Smooth muscle cell of the brain vasculature (primary cell): ENCODE results near the gene GPR173.
A peak's percentile ranks its signal among the peaks of the same experiment; 100 is the strongest.

Source experiments
- DNase-seq: peaks from one replicate; pipeline ENCODE4 v3.0.0-alpha.2; 2012; ENCODE audit warnings: low read depth, low spot score

The GPR173 gene

GRCh38 chrX:53071064-53071463 is 22.5 kb downstream of the GPR173 start:
- DNase-seq, result no peak

GRCh38 chrX:53071604-53072417 is 23.2 kb downstream of the GPR173 start:
- no peak for DNase-seq

- DNase-seq, result no peak
Measured at GRCh38 chrX:53072418-53073114, 24.0 kb downstream of the GPR173 start.

GRCh38 chrX:53073115-53073586 is 24.6 kb downstream of the GPR173 start:
- DNase-seq, result no peak

GRCh38 chrX:53075011-53075410 is 26.4 kb downstream of the GPR173 start:
- no peak for DNase-seq

- DNase-seq, result no peak
Measured at GRCh38 chrX:53076671-53077070, 28.1 kb downstream of the GPR173 start.

- no peak for DNase-seq
Measured at GRCh38 chrX:53077207-53078197, 28.9 kb downstream of the GPR173 start.

- no peak for DNase-seq
Measured at GRCh38 chrX:53078943-53079342, 30.4 kb downstream of the GPR173 start.

GRCh38 chrX:53080628-53081580 is 32.3 kb downstream of the GPR173 start:
- DNase-seq, result no peak

- DNase-seq, result peak; percentile 87
Measured at GRCh38 chrX:53081925-53082772, 33.6 kb downstream of the GPR173 start, which contains the start of gene TSPYL2. Gene TSPYL2, plus strand, starts transcription at chrX:53082367. Its CDS starts 132 bp downstream, at chrX:53082499.

GRCh38 chrX:53082773-53083616 is 34.4 kb downstream of the GPR173 start:
- no peak for DNase-seq

- no peak for DNase-seq
Measured at GRCh38 chrX:53084043-53084570, 35.5 kb downstream of the GPR173 start.

- no peak for DNase-seq
Measured at GRCh38 chrX:53084863-53085262, 36.3 kb downstream of the GPR173 start.

- DNase-seq, result no peak
Measured at GRCh38 chrX:53085661-53086229, 37.2 kb downstream of the GPR173 start.

- DNase-seq, result no peak
Measured at GRCh38 chrX:53086464-53086863, 37.9 kb downstream of the GPR173 start.

- no peak for DNase-seq
Measured at GRCh38 chrX:53087388-53087831, 38.8 kb downstream of the GPR173 start.

GRCh38 chrX:53088136-53088974 is 39.8 kb downstream of the GPR173 start:
- no peak for DNase-seq
